HG03280 (cell line): Measurements from ENCODE around the gene MLYCD.

ENCODE experiments used
- ATAC-seq: cut with Tn5 transposase; IDR thresholded peaks from one replicate; pipeline ENCODE4 v1.9.1; 2021; ENCODE audit warnings: mild to moderate bottlenecking, moderate library complexity; ENCODE audit not compliant: unreplicated experiment

The MLYCD gene

DNA sequence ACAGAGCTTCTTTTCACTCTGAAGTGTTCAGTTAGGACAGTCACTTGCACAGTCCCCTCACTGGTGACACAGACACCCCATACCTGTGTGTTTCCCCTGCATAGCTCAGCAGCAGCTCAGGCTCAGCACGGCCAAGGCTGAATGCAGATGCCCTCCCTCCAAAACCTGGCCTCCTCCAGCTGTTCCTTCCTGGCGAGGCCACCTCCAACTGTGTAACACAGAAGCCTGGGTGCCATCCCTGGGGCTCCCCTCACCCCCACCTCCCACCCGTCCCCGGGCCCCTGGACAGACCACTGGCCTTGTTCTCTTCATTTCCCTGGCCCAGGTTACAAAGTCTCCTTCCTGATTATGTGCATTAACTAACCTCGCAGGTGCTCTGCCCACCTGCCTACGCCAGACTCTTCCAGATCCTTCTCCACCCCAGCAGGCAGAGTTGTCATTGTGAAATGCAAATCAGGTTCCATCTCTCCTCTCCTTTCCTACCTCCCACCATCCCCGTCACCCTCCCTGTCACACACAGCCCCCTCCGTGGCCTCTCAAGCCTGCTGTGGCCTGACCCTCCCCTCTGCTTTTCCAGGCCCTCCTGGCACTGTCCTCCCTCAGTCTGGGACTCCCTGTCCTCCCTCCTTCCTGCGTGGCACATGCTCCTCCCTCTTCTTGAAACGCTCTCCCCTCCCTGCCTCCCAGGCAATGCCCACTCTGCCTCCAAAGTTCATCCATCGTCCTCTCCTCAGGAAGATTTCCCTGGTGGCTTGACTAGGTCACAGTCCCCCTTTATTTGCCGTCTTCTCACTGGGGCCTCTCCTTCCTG lies 26.4 kb downstream of the MLYCD start:
- no peak for ATAC-seq

DNA sequence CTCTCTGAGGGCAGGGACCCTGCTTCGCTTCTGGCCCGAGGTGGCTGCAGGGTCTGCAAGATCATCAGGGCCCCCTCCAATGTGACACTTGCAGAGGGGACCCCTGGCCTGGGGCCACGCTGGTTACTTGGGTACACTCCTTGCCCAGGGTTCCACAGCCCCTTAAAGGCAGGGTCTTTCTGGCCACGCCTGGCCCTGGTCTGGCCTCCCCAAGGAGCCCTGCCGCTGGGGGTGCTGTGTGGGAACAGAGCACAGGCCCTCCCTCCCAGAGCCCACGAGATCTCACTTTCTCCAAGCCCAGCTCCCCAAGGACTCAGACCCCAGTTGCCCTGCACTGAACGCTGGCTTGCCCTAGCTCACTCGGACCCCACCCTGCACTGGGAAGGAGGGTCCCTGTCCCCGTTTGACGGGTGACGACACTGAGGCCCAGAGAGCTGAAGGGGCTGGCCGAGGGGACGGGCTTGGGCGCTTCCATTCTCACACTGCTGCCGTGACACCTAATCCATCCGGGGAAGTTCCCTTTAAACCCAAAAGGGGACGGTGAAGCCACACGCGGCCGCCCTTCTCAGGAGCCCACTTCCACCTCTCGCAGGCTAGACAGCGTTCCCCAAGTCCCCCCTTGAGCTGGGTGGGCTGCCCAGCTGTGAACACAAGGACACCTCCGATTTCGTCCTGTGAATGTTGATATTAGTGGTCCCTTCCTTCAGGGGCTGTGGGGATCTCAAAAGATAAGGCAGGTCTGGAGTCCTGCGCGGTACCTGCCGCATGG lies 27.2 kb downstream of the MLYCD start:
- ATAC-seq = no peak

DNA sequence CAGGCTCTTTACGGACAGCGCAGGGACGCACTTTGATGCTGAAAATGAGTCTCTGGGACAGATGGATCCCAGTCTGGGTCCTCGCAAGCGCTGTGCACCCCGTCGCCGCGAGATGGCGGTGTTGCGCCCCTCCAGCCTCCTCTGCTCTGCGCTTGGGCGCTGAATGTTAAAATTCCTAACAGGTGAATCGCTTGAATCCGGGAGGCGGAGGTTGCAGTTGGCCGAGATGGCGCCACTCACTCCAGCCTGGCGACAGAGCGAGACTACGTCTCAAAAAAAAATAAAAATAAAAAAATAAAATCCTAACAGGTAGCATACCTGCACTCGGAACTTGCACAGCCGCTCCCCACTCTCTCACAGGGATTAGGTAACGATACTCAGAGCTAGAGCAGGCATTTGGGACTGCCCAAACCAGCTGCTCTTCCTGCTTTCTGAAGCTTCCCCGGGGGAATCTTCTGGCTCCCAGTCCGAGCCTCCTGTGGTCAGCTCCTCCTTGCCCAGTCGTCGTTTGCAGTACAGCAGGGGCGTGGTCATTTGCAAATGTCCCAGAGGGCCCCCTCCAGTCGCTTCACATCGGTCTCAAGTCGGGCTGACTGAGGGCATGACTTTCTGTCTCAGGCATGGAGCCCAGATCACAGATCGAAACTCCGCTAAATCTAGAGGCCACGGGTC lies 27.9 kb downstream of the MLYCD start:
- ATAC-seq = no peak

DNA sequence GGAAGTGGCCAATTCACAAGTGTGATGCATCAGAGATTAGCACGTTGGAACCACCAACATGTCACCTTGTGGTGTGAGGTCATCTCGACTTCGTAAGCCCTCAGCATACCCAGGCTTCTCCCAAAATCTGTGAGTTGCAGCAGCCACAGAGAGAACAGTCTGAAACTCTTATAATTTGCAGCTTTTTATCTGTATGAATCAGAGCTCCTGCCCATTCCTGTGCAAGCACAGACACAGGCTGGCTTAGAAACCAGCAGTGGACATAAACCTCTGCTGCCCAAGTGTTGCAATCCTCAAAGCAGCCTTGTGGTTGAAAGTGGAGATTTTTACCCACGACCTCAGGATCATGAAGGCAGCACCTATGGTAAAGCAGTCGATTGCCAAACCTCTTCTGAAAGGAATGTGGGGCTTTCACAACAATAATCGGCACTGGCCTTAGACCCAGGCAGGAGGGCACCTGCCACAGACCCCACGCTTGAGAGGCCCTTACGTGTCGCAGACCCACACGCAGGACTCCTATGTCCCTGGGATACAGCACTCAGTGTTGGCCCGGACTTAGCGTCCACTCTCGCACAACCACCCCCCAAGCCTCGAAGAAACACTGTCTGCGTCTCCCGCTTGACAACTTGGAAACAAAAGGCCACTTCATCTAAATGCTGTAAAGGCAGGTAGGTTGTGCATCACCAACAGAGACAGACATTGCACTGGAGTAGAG lies 29.6 kb downstream of the MLYCD start:
- ATAC-seq = no peak

DNA sequence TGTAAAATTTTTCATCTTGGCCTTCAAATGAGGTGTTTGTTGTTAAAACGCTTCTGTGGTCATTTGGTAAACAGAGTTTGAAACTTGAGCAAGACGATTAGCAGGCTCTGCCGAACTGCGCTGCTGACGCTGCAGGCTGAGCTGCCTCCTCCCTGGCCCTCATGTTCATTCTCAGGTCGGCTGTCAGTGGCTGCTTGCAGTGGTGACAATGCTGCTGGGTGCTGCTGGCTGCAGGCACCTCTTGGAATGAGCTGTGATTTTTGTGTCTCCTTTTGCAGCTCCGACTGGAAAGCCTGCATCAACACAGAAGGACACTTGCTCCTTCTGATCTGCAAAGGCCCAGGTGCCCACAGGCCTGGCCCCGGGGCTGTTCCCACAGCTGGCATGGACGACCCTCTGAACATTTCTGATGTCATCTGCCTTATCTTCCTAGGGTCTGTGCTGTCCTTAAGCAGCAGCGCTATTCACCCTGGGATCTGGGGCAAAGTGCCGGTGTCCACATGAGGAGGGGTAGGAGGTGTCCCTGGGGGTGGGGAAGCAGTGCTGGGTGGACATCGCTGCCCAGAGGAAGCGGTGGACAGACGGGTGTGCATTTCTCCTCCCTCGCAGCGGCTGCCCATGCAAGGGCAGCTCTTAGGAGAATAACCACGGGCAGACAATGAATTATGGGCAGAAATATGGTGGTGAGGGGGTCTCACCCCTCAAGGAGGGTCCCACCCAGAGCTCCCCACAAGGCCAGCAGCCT lies 31.1 kb downstream of the MLYCD start:
- ATAC-seq = no peak

DNA sequence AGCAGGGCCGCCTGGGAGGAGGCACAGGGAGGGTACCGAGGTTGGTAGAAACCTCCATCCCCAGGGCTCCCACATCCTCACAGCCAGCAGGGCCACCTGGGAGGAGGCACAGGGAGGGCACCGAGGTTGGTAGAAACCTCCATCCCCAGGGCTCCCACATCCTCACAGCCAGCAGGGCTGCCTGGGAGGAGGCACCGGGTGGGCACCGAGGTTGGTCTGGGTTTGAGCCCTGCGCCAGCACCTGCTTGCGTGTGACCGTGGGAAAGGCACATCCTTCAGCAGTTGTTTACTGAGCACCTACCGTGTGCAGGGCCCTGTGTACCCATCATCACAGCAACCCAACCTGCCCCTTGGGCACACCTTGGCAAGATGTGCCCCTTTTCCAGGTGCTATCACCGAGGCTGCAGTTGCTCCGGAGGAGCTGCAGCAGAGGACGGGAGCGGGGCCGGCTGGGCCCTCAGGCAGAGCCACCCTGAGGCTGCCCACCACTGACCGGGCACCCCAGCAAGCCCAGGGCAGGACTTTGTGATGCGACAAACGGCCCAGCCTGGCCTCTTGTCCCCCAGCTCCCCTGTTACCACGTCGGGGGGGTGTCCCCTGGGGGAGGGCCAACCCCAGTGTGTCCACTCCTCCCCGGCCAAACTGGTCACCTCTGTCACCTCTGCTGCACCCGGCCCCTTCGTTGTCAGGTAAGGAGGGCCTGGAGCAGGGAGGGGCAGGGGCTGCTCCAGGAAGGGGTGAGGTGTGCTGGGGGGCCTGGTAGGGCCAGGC lies 32.0 kb downstream of the MLYCD start:
- ATAC-seq = no peak

DNA sequence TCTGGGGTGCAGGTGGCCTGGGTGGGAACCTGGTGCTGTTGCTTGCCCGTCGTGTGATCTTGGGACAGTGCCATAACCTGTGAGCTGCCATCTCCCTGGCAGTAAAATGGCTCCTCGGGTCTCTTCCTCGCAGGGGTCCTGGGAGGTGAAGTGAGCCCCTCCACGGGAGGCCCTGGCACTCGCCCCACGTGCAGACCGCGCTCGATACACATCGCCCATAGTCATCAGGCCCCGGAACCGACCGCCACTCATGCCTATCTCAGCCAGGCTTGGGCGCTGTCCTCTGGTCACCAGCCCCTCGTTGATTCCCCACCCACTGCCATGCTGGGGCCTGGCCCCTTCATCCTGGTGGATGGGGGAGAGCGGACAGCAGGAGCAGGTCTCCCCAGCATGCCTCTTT lies 32.6 kb downstream of the MLYCD start:
- ATAC-seq = no peak

DNA sequence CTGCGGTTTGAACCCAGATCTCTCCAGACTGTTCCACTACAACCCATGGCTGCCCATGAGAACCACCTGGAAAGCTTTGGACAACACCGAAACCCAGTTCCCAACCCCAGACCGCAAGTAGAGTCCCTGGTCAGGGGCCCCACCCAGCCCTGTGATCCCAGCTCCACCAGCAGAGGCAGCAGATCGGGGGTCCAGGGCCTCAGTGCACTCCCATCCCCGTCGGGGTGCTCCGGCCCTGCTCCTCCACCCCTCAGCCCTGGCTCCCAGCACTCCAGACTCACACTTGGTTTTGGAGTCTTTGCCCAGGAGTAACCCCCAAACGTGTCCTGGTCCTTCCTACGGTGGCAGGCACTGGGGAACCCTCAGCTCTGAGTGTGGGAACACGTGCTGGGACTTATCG lies 33.4 kb downstream of the MLYCD start:
- ATAC-seq = no peak

DNA sequence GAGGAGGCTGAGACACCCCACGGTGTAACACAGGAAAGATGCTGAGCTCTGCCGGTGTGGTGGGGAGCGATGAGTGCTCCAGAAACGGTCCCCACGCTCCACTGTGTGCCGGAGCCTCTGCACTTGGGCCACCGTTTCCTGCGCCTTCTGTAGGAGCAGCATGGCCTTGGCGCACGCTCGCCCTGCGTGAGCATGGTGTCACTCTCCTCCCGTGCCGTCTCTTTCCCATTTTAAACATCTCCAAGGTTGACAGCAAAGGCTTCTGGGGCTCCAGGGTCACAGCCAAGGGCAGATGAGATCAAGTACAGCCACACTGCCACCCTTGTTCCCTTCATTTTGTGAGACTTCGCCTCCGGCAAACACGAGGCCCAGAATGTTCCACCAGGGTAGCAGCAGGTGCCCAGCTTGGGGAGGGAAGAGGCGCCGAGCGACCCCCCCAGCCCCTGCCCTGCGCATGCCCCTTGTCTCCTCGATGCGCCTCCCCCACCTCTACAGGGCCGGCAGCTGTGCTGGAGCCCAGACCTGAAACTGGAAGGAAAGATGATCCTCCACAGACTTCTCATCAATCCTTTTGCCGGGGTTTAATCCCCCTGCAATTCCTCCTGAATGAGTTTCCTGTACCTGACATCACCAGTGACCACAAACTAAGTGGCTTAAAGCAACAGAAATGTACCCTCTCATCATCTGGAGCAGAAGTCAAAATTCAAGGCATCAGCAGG lies 34.2 kb downstream of the MLYCD start:
- no peak for ATAC-seq

DNA sequence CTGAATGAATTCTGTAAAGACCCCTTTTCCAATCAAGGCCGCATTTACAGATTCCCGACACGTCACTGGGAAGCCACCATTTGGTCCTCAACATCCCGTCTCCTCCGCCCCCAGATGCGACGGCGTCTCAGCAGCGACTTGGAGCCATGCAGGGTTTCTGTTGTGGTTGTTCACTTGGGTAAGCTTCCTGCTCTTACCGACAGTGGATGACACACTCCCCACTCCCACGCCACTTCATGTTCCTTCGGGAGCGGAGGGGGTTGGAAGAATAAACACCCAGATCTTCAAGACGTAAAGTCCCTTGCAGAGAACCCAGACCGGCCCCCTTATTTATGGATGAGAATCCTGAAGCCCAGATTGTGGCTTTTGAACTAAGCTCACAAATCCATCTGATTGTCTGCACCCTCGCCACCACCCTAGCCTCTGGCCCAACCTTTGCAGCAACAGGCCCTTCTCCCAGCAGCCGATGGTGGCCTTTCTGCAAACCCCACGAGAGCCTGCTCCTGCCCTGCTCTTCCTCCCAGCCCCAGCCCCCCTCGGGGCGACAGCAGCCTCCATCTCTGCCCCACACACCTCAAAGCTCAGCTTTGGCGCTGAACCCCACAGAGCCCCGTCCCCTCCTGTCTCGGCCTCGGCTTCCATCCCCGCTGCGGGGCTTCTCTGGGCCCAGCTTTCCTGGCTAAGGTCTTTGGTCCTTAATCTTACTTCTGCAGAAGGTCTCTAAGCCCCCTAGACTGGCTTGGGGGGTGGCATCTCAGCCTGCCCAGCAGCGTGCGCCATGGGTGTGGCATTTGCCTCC lies 35.2 kb downstream of the MLYCD start:
- no peak for ATAC-seq

DNA sequence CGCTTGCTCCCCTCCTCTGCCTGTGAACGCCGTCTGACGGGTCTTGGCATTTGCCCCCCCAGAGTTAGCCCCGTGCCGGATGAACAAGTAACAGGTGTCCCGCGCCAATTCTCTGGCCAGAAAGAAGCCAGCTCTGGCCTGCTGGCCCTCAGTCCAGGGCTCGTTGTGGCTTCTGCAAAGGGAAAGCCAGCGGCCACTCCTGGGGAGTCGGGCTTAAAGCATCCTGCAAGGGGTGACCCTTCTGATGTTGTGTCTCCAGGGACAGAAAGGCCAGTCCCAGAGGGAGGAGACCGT lies 35.7 kb downstream of the MLYCD start:
- ATAC-seq = no peak

DNA sequence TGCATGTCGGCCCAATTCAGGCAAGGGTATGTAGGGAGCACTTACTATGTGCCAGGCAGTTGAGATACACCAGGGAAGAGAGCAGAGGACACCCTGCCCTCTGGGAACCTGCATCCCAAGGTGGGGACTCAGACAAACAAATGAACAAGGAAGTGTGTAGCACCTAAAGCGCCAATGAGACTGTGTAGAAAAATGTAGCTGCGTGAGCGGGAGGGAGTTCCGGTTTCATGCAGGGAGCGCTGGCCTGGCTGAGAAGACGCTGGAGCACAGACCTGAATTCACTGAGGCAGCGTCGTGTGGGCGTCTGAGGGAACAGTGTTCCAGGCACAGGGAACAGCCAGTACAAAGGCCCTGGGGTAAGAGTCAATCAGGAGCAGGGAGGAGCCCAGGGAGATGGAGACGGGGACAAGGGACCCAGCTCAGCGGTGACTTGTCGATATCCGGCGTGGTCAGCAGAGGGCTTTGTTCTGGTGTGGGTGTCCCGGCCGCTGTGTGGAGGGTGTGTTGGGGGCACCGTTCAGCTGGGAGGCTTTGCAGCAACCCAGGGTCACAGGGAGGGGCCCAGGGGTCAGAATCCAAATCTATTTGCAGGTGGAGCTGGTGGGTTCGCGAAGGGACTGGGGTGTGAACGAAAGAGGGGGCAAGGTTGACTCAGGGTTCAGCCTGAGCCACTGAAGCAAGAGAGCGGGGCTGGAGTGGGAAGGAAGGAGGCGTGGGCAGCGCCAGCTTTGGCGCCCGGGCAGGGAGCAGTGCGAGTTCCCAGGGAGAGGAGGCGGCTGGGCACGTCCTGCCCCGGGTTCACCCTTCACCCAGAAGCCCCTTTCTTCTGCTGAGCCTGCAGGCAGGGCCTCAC lies 36.3 kb downstream of the MLYCD start:
- ATAC-seq = no peak

DNA sequence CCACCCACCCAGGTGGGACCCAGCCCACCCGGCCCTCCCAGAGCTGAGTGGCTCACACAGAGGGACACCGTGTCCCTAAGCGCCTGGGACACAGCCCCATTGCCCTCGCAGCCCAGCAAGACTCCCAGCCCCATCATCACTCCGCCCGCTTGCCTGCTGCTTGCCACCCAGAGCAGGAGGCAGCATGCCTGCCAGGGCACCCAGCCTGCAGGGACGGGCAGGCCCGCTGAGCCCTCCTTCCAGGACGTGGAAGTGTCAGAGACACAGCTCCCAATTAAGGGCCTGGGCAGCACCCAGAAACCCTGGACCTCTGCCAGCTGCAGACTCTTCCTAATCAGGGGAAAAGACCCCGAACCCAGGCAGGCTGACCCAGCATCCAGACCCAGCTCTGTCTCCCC lies 36.9 kb downstream of the MLYCD start:
- ATAC-seq = no peak

DNA sequence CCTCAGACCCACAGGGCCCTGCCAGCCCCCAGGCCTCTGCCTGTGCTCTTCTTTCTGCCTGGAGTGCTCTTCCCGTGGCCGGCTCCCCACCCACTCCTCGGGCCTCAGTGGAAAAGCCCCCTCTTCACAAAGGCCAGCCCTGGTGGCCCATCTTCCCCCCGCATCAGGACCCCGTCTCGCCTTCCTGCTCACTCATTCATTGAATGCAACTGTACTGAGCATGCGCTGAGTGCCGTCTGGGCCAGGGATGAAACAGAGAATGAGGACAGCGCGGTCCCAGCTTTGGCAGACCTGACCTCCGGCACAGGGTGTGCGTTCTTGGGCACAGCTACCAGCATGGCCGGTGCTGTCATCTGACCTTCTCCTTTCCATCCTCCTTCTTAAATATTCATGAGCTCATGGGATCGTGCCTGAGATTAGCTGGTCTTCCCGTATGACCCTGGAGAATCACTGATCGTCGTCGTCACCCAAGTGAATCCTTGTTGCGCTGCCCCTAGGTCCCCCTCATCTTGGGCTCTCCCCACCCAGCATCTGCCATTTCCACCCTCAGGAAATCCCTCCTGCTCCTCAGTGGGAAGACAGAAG lies 37.8 kb downstream of the MLYCD start:
- no peak for ATAC-seq

DNA sequence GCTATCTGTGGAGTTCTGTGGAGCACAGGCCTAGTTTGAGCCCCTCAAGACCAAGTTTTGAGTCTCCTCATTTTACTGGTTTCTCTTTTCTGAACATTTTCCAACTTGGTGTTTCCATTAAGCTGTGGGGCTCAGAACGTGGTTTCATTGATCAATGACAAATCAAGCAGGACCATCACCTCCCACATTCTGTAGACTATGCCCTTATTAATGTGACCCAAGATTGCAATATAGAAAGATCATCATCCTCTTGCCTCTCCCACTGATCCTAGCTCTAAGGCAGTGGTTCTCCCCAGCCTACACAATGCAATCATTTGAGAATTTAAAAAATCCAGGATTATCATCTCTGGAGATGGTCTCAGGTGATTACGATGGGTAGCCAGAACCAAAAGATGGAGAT lies 38.4 kb downstream of the MLYCD start:
- ATAC-seq = no peak

DNA sequence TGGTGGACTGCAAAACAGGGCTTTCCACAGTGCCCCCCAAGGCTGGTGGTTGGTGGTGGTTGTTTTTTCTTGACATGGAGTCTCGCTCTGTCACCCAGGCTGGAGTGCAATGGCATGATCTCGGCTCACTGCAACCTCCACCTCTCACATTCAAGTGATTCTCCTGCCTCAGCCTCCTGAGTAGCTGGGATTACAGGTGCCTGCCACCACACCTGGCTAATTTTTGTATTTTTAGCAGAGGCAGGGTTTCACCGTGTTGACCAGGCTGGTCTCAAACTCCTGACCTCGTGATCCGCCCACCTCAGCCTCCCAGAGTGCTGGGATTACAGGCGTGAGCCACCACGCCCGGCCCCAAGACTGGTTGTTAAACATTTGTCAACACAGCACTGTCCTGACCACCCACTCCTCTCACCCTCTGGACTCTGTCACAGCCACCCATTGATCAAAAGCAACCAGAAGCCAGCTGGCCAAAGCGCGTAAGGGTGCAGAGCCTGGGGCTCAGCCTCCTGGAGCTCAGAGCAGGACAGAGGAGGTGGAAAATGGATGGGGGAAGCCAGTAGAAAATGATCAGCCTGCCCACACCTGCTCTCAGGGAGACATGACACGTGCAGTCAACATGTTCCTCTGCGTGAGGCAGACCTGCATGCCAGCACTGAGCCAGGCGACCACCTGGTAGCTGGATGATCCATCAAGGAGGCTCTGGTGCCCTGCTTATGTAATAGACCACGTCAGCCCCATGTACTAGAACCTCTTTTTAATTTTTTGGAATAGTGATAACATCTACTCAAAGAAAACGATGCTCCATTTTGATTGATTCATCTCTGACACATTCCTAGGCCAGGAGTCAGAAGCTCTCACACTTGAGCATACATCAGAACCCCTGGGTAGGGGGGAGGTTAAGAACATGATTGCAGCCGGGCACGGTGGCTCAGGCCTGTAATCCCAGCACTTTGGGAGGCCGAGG lies 39.3 kb downstream of the MLYCD start:
- ATAC-seq = no peak
